Right lobe of liver (tissue), 4 donors: Measurements from ENCODE around the gene AJUBA.

Experiments used
- CTCF ChIP-seq, 4 donors: fragments of 200-600 bp in 3 of 4; fragments of 450-650 bp in 1 of 4; IDR thresholded peaks; one replicate each; pipeline versions ENCODE4 v1.5.1 to v1.8.0; 2016 to 2022; ENCODE audit warnings: antibody characterized with exemption in 4 of 4, mild to moderate bottlenecking in 2 of 4
- POLR2A ChIP-seq: fragments of 450-650 bp; IDR thresholded peaks from one replicate; pipeline ENCODE4 v1.6.1; 2017; ENCODE audit warnings: antibody characterized with exemption, mild to moderate bottlenecking
- donor health status: DM: no; HTN: no; CAD: no.
- donor health status: DM: no; HTN: no; CAD: no.
- donor health status: DM: no; HTN: yes; CAD: no.

DNA sequence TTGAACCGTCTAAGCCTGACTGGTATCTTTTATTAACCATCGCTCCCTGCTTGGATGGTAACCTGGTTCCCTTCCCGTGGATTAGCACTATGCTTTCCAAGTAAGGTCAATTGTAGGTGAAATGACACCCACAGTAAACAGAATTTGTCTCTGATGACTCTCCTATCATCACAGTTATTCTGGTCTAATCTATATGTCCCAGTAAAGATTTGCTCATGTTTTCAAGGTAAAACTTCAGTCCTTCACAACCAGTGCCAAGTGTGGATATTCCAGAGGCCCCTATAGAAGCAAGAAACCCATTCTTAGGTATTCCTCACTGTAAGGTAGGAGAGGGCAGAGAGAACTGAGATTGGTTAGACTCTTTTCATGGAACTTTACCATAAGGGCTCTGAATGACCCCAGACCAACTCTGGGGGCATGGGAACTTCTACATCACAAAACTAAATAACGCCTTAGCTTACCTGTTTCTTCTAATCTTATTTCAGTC lies 15.5 kb downstream of the AJUBA start:
- TF ChIP-seq CTCF (IDR thresholded peaks at IDR 0.05), result no peak
- TF ChIP-seq POLR2A, result peak; percentile 9
